Measurements from ENCODE around the gene THRA.

The THRA gene

DNA sequence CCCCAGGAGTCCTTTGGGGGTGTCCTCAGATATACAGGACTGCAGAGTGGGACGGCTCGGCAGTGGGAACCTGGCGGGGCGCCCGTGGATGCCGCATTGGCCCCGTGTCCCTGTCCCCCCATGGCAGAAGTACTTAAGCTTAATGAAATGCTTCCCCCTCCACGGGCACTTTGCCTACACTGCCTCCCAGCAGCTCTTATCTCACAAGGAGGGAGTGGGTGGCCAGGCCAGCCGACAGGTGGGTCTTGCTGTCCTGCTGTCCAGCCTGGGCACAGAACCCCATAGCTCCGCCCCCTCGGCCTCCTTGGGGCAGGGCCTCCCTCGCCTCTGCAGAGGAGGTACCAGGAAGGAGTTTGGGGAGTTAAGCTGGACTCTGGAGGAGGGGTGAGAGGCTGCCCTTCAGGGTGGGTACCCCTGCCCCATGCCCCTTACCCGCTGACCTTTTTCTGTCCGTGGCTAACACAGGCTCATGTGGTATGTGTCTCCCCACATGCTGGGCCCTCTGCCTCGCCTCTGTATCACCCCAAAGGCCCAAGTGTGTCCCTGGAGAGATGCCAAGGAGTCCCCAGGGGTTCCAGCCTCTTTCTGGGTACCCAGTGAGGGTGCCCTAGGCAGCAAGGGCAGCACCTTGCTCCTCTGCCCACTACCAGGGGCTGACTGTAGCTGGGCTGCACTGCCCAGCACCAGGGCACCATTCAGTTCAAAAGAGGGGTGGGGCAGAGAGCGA lies 8.7 kb downstream of the THRA start:
- TF ChIP-seq CTCF (IDR thresholded peaks at IDR 0.05), result no peak

DNA sequence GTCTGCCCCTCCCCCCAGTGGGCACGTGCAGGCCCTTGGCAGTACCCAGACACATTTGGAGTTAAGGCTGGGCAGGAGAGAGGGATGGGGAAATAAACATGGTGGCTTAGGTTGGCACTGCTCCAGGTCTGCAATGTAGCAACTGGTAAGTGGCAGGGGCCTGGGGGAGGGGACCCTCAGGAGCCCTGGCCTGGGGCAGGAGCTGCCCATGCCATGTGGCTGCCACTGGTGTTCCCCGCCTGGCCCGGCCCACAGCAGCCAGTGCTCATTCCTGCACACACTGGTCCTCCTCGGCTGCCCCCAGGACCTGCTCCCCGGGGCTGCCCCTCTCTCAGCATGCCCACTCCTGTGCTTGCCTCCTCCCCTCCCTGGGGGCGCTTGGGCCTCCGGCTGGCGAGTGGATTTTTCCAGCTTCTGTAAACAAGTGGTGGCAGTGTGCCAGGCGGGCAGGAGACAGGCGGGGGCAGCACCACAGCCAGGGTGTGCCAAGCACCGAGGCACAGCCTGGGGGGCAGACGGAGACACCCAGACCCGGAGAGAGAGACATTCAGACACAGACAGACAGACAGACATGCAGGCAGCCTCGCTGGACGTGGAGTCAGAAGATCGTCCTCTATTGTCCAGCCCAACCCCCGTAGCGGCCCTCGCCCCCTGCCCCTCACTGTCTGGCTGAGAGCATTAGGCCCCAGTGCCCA lies 9.4 kb downstream of the THRA start:
- TF ChIP-seq CTCF (IDR thresholded peaks at IDR 0.05), result no peak

DNA sequence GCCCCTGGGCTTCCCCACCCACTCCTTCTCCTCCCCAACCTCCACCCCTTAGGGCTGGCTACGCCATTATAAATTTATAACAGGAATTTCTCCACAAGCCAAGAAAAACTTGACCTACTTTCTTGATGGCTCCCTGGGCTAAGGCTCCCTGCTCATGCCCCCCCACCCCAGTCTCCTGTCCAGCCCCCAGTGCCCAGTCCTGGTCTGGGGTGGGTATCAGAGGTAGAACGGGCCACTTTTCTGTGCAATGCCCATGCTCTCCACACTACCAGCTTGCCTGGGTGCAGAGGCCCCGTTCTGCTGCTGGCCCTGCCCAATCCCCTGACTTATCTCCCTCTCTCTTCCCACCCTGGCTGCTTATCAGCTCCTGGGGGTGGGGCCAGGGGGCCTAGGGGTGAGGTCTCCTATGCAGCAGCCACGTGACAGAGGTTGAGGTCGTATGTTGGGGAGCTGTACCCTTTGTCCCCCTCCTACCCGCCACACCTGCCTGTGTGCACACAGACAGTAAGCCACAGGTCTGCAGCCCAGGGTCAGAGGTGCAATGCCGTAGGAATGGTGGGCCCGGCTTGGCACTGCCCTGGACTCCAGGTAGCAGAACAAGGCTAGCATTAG lies 10.1 kb downstream of the THRA start:
- TF ChIP-seq CTCF (IDR thresholded peaks at IDR 0.05), result no peak

GRCh38 chr17:40073454-40074174 lies 10.8 kb downstream of the THRA start:
- TF ChIP-seq CTCF (IDR thresholded peaks at IDR 0.05), result no peak

DNA sequence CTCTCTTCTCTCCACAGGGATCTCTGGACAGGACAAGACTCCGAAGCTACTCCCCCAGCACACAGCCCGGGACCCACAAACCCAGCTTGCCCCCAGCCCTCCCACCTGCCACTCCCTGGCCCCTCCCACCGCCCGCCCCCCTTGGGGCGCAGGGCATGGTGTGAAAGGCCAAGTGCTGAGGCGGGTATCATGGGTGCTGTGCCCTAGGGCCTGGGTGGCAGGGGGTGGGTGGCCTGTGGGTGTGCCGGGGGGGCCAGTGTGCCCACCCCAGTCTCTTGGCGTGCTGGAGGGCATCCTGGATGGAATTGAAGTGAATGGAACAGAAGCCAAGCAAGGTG lies 11.4 kb downstream of the THRA start:
- TF ChIP-seq CTCF (IDR thresholded peaks at IDR 0.05), result no peak

DNA sequence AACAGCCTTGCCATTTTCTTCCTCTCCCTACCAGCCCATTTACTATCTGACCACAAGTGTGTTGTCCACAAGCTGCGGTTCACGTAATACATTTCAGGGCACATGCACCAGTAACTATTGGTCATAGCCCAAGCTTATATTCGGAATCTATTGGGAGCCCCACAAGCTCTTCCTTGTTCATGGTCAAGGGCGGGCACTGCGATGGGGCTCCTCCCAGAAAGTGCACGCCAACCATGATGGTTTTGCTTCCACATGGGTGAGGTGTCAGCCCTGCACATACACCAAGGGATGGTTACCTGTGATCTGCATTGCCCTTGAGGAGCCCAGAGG lies 12.1 kb downstream of the THRA start:
- no peak for TF ChIP-seq CTCF (IDR thresholded peaks at IDR 0.05)

- TF ChIP-seq CTCF (IDR thresholded peaks at IDR 0.05), result peak; percentile 93
Measured at GRCh38 chr17:40075201-40075941, 12.6 kb downstream of the THRA start.
